Effector CD4-positive, alpha-beta T cell (primary cell): Measurements from ENCODE around the gene GPR83.
"Not testable (repeated sequence)": the region's sequence is repeated elsewhere in the genome, so short reads cannot be mapped to it uniquely, and the experiment has no call there.

Source experiments
- DNase-seq: peaks from one replicate; pipeline ENCODE4 v3.0.0-alpha.2; 2020

GPR83 gene

GRCh38 chr11:94350850-94351563 is 50.2 kb downstream of the GPR83 start:
- not testable (repeated sequence) for DNase-seq

GRCh38 chr11:94346311-94346710 is 54.9 kb downstream of the GPR83 start:
- DNase-seq = not testable (repeated sequence)

- DNase-seq = no peak
These were observed 57.7 kb downstream of the GPR83 start for GRCh38 chr11:94343495-94343894.

DNA sequence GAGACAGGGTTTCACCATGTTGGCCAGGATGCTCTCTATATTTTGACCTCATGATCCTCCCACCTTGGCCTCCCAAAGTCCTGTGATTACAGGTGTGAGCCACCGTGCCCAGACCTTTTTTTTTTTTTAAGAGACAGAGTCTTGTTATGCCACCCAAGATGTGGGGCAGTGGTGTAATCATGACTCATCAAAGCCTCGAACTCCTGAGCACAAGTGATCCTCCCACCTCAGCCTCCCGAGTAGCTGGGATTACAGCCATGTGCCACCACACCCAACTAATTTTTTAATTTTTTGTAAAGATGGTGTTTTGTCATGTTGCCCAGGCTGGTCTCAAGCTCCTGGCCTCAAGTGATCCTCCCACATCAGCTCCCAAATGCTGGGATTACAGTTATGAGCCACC is 59.0 kb downstream of the GPR83 start:
- DNase-seq = no peak

- no peak for DNase-seq
These were observed 62.6 kb downstream of the GPR83 start for GRCh38 chr11:94338651-94339050.

- no peak for DNase-seq
These were observed 65.2 kb downstream of the GPR83 start for GRCh38 chr11:94336033-94336432.

GRCh38 chr11:94332814-94333213 is 68.4 kb downstream of the GPR83 start:
- no peak for DNase-seq

- no peak for DNase-seq
These were observed 70.4 kb downstream of the GPR83 start for GRCh38 chr11:94330789-94331188.

DNA sequence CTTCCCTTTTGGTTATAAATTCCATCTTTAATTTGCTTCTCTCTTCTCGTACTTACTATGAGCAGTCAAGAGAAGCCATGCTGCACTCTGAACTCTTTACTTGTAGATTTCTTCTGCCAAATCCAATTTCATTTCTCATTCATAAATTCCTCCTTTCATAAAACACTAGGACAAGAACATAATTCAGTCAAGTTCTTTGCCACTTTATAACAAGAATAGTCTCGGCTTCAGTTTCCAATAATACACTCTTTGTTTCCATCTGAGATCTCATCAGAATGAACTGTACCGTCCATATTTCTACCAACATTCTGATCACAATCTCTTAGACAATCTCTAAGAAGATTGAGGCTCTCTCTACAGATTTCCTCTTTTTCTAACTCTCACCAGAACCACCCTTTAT is 71.7 kb downstream of the GPR83 start:
- DNase-seq = no peak

DNA sequence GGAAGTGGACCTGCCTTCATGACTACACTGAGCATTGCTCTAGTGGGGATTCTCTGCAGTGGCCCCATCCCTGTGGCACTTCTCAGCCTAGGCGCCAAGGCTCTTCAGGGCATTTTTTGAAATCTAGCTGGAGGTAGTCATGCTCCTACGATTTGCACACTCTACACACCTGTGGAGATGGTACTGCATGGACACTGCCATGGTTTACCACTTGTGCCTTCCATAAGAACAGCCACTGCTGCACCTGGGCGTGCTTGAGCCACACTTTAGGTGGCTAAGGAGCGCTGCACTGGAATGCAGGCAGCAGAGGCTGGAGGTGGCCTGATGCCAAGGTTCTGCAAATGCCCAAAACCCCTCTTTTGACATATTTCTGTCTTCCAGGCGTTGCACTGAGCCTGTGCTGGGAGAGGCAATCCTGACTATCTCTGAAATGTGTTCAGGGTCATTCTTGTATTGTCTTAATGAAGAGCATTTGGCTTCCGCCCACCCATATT is 72.6 kb downstream of the GPR83 start:
- no peak for DNase-seq
